Transverse colon (tissue), 3 donors: ENCODE results near the gene NKG7.

ENCODE experiments used
- POLR2A ChIP-seq: fragments of 450-650 bp; IDR thresholded peaks from one replicate; pipeline ENCODE4 v1.6.1; 2016; ENCODE audit warnings: antibody characterized with exemption, mild to moderate bottlenecking, moderate library complexity
- TF ChIP-seq, protein P1 (sequence below), 5 experiments: fragments of 200-600 bp in 3 of 5; fragments of 450-650 bp in 2 of 5; sonication (generic) in 3 of 5; IDR thresholded peaks; 1 replicate in 2 of 5; 2 replicates in 3 of 5; pipeline ENCODE4 v1.5.1; 2016 to 2017; ENCODE audit warnings: antibody characterized with exemption in 5 of 5, inconsistent platforms in 3 of 5, mild to moderate bottlenecking in 2 of 5, moderate library complexity in 1 of 5

DNA sequence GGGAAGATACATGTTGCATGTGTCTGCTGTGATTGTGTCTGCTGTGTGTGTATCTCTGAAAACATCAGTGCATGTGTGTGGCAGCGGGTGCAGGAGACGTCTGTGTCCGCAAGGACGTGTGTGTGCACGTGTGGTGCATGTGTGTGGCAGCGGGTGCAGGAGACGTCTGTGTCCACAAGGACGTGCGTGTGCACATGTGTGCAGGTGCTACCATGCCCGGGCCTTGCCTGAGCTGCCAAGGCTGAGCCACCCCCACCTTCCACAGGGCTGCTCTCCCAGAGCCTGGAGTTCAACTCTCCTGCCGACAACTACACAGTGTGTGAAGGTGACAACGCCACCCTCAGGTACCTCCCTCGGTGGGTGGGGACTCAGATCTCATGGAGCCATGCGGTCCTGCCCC lies 50.7 kb downstream of the NKG7 start:
- TF ChIP-seq, protein P1, sequence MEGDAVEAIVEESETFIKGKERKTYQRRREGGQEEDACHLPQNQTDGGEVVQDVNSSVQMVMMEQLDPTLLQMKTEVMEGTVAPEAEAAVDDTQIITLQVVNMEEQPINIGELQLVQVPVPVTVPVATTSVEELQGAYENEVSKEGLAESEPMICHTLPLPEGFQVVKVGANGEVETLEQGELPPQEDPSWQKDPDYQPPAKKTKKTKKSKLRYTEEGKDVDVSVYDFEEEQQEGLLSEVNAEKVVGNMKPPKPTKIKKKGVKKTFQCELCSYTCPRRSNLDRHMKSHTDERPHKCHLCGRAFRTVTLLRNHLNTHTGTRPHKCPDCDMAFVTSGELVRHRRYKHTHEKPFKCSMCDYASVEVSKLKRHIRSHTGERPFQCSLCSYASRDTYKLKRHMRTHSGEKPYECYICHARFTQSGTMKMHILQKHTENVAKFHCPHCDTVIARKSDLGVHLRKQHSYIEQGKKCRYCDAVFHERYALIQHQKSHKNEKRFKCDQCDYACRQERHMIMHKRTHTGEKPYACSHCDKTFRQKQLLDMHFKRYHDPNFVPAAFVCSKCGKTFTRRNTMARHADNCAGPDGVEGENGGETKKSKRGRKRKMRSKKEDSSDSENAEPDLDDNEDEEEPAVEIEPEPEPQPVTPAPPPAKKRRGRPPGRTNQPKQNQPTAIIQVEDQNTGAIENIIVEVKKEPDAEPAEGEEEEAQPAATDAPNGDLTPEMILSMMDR (IDR thresholded peaks at IDR 0.05), result no peak
- no peak for TF ChIP-seq POLR2A
